Right atrium auricular region (tissue), 2 donors: ENCODE results near the gene PAIP2. TPM values are rescaled to one million over a fixed set of nuclear protein-coding genes. Genes with fewer than 3 reads are reported as not detected.

Experiments
- DNase-seq: peaks from one replicate; pipeline ENCODE4 v3.0.0-alpha.2; 2019; ENCODE audit warnings: low spot score
- H3K27ac ChIP-seq, 2 donors: fragments of 200-600 bp; sonication (generic); 1 replicate in 1 of 2; 2 replicates in 1 of 2; pipeline ENCODE4 v1.5.1; 2016 to 2019
- H3K27me3 ChIP-seq, 2 donors: fragments of 200-600 bp; sonication (generic); one replicate each; pipeline versions ENCODE4 v1.5.1 to v1.6.0; 2017 to 2019
- H3K36me3 ChIP-seq: fragments of 200-600 bp; sonication (generic); one replicate; pipeline ENCODE4 v1.5.1; 2016
- H3K4me1 ChIP-seq, 2 donors: fragments of 200-600 bp; sonication (generic); one replicate each; pipeline versions ENCODE4 v1.5.1 to v1.6.0; 2017 to 2019
- H3K4me3 ChIP-seq, 2 donors: fragments of 200-600 bp; sonication (generic); 1 replicate in 1 of 2; 2 replicates in 1 of 2; pipeline ENCODE4 v1.5.1; 2017 to 2019; ENCODE audit warnings: mild to moderate bottlenecking in 1 of 2, moderate library complexity in 1 of 2
- H3K9me3 ChIP-seq, 2 donors: fragments of 200-600 bp; sonication (generic); one replicate each; pipeline ENCODE4 v1.5.1; 2019
- CTCF ChIP-seq, 2 donors: fragments of 200-600 bp; sonication (generic); IDR thresholded peaks; one replicate each; pipeline ENCODE4 v1.5.1; 2019; ENCODE audit warnings: antibody characterized with exemption in 2 of 2
- total RNA-seq, 2 donors: library from RNA; depleted of rRNA; stranded (reverse); fragments of >200 nt; gene quantifications; one replicate each; pipeline ENCODE4 v1.1.0, GENCODE V29; 2016

PAIP2 gene
- total RNA-seq, 2 donors from 2014 or later = 97.6 to 156 TPM

DNA sequence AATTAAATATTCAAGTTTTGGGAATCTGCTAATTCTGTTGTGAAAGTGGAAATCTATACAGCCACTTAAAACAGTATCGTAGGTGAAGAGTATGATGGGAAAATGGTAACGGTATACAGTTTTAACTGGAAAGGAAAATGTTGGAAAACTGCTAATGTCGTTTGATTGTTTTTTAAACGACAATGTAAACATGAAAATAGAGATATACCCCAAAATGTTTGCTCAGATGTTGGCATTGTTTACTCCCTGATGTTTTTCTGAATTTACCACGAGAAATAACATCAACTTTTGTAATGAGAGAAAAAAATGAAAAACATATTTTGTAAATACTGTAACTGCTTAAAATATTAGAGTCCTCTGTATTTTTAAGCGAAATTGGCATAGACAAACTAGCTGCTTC lies 45.5 kb upstream of the PAIP2 start:
- no peaks in the 10 kb centered on the region for H3K36me3 ChIP-seq
- no peaks in the 10 kb centered on the region for H3K27me3 ChIP-seq
- H3K4me3 ChIP-seq = no peak overlapping the region
- H3K9me3 ChIP-seq = no peaks in the 10 kb centered on the region
- peak overlapping the region; percentile 14 to 100 for H3K27ac ChIP-seq
- no peak for TF ChIP-seq CTCF (IDR thresholded peaks at IDR 0.05)
- no peak for DNase-seq
- H3K4me1 ChIP-seq = peaks cover 0 to 67% of the 10 kb centered on the region in 2 donors

DNA sequence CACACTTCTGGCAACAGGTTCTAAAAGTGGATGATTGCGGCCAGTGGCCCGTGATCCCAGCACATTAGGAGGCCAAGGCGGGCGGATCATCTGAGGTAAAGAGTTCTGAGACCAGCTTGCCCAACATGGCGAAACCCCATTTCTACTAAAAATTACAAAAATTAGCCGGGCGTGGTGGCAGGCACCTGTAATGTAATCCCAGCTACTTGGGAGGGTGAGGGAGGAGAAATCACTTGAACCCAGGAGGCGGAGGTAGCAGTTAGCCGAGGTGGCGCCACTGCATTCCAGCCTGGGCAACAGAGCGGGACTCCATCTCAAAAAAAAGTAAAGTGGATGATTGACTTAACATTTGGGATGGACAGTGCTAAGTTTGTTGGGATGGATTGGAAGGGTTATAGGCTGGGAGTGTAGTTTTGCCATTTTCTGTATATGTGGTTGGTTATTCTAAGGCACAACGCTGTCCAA lies 44.8 kb upstream of the PAIP2 start:
- H3K9me3 ChIP-seq = no peaks in the 10 kb centered on the region
- H3K4me3 ChIP-seq = no peak overlapping the region
- no peak for TF ChIP-seq CTCF (IDR thresholded peaks at IDR 0.05)
- peaks cover 0 to 74% of the 10 kb centered on the region in 2 donors for H3K4me1 ChIP-seq
- no peaks in the 10 kb centered on the region for H3K36me3 ChIP-seq
- peak overlapping the region in 1 of 2 donors; percentile 9 for H3K27ac ChIP-seq
- H3K27me3 ChIP-seq = no peaks in the 10 kb centered on the region
- no peak for DNase-seq

DNA sequence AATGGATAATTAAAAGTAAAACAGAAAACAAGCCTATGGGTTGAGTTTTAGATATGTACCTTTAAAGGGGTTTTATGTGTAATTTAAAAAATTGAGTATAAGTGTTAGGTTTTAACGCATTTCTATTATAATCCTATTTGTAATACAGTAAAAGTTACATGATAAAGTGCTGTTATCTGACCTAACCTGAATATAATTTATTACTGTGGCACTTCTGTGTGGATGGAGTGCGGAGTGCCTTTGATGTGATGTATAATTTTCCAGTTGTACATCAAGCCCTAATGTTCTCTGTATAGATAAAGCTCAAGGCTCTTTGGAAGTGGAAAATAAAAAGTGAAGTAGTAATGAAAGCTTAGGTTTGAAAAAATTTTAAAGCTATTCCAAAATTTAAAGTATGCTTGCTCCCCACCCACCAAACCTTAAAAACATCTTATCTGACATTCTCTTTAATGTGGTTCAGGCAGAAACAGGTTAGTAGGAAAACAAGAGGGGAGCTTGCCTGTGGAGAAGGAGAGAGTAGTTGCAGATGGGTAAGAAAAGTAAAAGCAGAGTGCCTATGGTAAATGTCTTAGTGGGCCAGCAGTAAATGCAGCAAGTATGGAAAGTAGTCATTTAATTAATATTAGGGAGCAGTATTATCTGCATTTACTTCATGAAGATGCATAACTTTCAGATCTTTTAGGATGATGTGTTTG lies 44.1 kb upstream of the PAIP2 start:
- no peak for TF ChIP-seq CTCF (IDR thresholded peaks at IDR 0.05)
- no peak overlapping the region for H3K4me3 ChIP-seq
- DNase-seq = no peak
- H3K36me3 ChIP-seq = no peaks in the 10 kb centered on the region
- peaks cover 0 to 81% of the 10 kb centered on the region in 2 donors for H3K4me1 ChIP-seq
- no peaks in the 10 kb centered on the region for H3K9me3 ChIP-seq
- H3K27me3 ChIP-seq = no peaks in the 10 kb centered on the region
- peak overlapping the region in 1 of 2 donors; percentile 9 for H3K27ac ChIP-seq

- Histone ChIP-seq H3K9me3 (no peaks in the 10 kb centered on the region), H3K36me3 (no peaks in the 10 kb centered on the region), H3K27ac (no peak overlapping the region), H3K27me3 (no peaks in the 10 kb centered on the region), H3K4me1 (peaks cover 0 to 83% of the 10 kb centered on the region in 2 donors), H3K4me3 (no peak overlapping the region)
- DNase-seq = no peak
- no peak for TF ChIP-seq CTCF (IDR thresholded peaks at IDR 0.05)
Observed at GRCh38 chr5:139298242-139298641, 43.4 kb upstream of the PAIP2 start.

DNA sequence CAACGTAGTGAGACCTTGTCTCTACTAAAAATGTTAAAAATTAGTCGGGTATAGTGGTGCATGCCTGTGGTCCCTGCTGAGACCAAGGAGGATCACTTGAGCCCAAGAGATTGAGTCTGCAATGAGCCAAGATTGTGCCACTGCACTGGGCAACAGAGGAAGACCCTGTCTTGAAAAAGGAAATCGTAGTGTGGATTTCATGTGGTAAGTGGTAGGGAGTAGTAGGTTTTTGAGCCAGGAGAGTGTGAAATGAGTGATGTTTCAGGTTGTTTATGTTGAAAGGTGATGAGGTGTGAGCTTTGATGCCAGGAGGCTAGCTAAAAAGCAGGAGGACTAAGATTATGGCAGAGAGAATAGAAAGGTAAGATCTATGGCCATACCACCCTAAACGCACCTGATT lies 42.2 kb upstream of the PAIP2 start:
- DNase-seq = no peak
- H3K9me3 ChIP-seq = no peaks in the 10 kb centered on the region
- no peak overlapping the region for H3K4me3 ChIP-seq
- H3K36me3 ChIP-seq = no peaks in the 10 kb centered on the region
- H3K27ac ChIP-seq = no peak overlapping the region
- peaks cover 0 to 95% of the 10 kb centered on the region in 2 donors for H3K4me1 ChIP-seq
- no peak for TF ChIP-seq CTCF (IDR thresholded peaks at IDR 0.05)
- no peaks in the 10 kb centered on the region for H3K27me3 ChIP-seq
